Activated CD4-positive, alpha-beta T cell treated with anti-CD3 and anti-CD28 coated beads, Interleukin-2, amount 50 U/mL, for 16 hours (primary cell): Measurements from ENCODE around the gene IPO8.
"Not testable (repeated sequence)": the region's sequence is repeated elsewhere in the genome, so short reads cannot be mapped to it uniquely, and the experiment has no call there.

Experiments used
- DNase-seq: peaks from one replicate; pipeline ENCODE4 v3.0.0-alpha.2; 2020

Gene IPO8

DNA sequence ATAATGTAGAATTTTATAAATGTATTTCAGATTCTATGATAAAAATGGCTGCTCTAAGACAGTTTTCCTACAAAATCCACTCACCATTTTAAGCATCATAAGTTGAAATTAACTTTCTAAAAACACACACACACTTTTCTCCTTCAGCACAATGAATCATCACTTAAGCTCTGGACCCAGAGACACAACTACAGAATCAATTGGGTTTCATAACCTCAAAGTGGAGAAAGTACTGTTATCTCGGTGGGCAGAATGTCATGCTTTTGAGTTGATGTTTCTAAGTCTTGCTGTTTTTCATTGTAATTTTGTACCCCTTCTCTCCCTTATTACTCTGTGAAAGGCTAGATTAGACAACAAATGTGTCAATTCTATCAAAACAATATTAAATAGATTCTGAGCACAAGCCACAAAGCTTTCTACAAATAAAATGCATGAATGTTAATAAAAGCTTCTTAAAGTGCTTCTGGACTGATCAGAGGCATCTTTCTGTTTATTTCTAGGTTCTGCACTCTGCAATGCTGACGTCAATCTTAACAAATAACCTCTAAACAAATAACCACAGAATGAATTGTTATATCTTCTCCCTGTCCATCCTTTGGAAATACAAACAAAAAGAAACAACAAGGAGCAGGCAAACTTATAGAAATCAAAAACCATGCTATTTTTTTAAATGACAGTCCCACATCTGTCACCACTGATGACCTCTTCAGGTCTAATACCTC, 8.2 kb downstream of the IPO8 start:
- DNase-seq = no peak

GRCh38 chr12:30679241-30679640, 16.4 kb downstream of the IPO8 start:
- DNase-seq = no peak

DNA sequence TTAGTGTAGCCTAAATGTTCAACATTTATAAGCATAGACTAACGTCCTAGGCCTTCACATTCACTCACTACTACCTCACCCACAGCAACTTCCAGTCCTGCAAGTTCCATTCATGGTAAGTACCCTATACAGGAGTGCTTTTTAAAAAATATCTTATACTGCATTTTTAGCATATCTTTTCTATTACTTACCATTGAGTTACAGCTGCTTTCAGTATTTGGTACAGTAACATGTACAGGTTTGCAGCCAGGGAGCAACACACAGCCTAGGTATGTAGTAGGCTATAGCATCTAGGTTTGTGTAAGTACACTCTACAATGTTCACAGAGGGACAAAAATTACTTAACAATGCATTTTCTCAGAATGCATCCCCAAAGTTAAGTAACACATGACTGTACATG, 17.4 kb downstream of the IPO8 start:
- no peak for DNase-seq

DNA sequence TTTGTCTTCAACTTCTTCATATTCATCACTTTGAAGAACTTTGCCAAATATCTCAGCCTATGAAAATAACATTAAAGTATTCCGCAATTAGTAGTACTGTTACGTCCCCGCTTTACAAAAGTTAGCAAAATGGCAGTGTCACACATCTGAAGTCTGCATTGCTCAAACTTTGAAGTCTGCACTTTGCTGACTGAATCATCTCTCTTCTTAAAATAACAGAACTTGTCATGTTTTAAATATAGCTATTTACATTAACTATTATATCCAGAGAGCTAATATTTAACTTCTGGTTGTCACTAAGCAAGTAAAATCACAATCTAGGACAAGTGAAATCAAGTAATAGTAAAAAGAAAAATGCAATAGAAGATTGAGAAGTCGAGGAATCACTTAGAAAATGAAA, 34.5 kb downstream of the IPO8 start:
- no peak for DNase-seq

- no peak for DNase-seq
These were observed 43.5 kb downstream of the IPO8 start for GRCh38 chr12:30652034-30652696.

GRCh38 chr12:30646821-30647220, 48.8 kb downstream of the IPO8 start:
- no peak for DNase-seq

GRCh38 chr12:30643366-30643765, 52.3 kb downstream of the IPO8 start:
- DNase-seq = no peak

DNA sequence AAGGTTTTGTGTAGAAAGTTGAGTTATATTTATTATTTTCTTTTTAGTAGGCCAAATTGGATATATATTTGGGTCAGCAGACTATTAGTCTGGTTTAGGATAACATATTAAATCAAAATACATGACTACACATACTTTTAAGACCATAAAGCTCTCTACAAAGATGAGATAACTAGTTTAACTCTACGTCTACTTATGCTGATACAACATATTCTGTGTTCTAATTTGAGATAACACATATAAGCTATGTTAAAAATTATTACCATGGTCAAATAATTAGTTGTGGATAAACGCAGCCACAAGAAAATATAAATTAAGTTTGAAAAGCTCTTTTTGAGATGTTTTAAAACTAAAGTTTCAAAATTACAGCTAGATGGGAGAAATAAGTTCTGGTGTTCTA, 55.3 kb downstream of the IPO8 start:
- DNase-seq = no peak

- no peak for DNase-seq
These were observed 60.3 kb downstream of the IPO8 start for GRCh38 chr12:30635385-30635784.

DNA sequence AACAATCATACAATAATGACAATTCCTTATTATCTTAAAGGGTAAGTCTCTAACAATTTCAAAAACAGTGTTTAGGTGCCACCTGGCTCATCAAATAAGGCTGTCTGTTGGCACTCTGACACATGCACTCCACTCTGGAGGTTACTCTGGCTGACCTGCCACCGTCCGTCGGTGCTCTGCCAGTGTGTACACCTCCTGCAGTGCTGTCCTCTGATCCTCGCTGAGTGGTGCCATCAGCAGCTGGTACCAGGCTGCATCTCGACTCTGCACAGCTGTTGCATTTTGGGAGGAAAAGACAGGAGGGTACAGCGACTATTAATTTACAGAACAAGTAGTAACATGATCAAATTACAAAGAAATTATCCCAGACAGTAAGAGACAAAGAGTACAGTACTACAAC, 63.9 kb downstream of the IPO8 start:
- no peak for DNase-seq

DNA sequence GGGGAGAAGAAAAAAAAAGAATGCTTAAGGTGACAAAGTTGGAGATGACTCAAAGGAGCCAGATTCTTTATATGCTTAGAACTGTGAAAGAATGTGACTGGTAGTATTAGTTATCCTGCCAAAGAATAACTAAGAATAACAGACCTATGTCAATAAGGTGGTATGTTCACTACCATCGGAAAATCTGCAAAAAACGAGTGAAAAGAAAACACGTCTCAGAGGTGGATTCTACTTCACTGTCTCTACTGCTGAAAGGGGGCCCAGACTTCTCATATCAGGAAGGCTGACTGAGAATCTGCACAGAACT, 64.7 kb downstream of the IPO8 start:
- no peak for DNase-seq

GRCh38 chr12:30630076-30630978, 65.3 kb downstream of the IPO8 start:
- no peak for DNase-seq

DNA sequence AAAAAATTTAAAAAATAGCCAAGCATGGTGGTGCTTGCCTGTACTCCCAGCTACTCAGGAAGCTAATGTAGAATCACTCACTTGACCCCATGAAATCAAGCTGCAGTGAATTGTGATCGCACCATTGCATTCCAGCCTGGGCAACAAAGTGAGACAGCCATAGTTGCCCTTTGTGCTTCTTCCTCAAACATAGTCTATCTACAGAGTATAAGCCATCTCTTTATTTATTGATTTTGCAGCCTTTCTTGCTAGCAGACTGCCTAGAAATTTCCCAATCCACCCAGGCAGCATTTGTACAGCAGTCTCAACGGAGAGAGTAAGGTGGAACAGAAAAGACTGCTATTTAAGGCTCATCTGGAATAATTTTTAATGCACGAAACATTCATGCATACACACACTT, 68.8 kb downstream of the IPO8 start:
- DNase-seq = no peak

GRCh38 chr12:30624009-30624408, 71.7 kb downstream of the IPO8 start:
- DNase-seq = no peak

GRCh38 chr12:30622509-30622908, 73.2 kb downstream of the IPO8 start:
- DNase-seq = peak; percentile 76

GRCh38 chr12:30621663-30622241, 73.9 kb downstream of the IPO8 start:
- not testable (repeated sequence) for DNase-seq

GRCh38 chr12:30617346-30618016, 78.2 kb downstream of the IPO8 start:
- no peak for DNase-seq

DNA sequence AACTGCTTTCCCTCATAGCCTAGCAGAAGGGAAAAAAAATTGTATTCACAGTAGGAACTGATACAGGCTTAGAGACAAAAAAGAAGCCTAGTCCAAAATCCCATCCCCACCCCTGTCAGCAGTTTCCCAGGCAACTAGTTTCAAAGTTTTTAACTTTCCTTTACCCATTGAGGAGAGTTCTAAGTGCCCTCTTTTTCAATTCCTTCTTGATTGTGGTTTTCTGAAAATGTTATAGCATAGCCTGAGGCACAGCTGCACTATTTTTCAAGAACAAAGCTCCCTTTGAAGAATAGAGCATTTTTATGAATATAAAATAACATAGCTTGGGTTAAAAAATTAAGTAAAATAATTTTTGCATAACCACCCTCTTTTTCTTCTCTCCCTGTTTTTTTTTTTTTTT, 81.6 kb downstream of the IPO8 start:
- no peak for DNase-seq

- DNase-seq = no peak
These were observed 82.4 kb downstream of the IPO8 start for GRCh38 chr12:30613119-30613830.

GRCh38 chr12:30610718-30611117, 85.0 kb downstream of the IPO8 start:
- no peak for DNase-seq

DNA sequence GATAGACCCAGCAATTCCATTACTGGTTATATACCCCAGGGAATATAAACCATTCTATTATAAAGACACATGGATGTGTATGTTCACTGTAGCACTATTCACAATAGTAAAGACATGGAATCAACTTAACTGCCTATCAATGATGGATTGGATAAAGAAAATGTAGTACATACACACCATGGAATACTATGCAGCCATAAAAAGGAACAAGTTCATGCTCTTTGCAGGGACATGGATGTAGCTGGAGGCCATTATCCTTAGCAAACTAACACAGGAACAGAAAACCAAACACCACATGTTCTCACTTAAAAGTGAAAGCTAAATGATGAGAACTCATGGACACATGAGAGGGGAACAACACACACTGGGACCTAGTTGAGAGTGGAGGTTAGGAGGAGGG, 85.8 kb downstream of the IPO8 start:
- DNase-seq = not testable (repeated sequence)

GRCh38 chr12:30604302-30604701, 91.4 kb downstream of the IPO8 start:
- not testable (repeated sequence) for DNase-seq
